Measurements from ENCODE around the gene RNU2-1.
"Not testable (repeated sequence)": the region's sequence is repeated elsewhere in the genome, so short reads cannot be mapped to it uniquely, and the experiment has no call there.

RNU2-1 gene

DNA sequence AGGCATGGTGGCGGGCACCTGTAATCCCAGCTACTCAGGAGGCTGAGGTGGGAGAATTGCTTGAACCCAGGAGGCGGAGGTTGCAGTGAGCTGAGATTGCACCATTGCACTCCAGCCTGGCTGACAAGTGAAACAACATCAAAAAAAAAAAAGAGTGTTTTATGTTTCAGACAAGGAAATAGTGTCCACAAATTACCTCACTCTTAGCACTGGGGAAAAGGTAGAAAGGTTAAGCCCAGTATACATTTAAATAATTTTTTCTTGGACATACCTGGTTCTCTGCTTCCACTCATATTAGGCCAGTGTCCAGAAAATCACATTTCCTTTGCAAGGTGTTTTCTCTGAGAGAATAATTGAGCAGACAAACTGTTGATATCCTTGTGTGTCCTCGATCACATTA lies 30.8 kb downstream of the RNU2-1 start:
- H3K36me3 Mint-ChIP-seq, result peaks cover 51% of the 10 kb centered on the region
- H3K4me3 Mint-ChIP-seq, H3K27me3 Mint-ChIP-seq, CTCF ChIA-PET, H3K4me1 Mint-ChIP-seq, DNase-seq, H3K27ac Mint-ChIP-seq, H3K9me3 Mint-ChIP-seq: not testable (repeated sequence)

DNA sequence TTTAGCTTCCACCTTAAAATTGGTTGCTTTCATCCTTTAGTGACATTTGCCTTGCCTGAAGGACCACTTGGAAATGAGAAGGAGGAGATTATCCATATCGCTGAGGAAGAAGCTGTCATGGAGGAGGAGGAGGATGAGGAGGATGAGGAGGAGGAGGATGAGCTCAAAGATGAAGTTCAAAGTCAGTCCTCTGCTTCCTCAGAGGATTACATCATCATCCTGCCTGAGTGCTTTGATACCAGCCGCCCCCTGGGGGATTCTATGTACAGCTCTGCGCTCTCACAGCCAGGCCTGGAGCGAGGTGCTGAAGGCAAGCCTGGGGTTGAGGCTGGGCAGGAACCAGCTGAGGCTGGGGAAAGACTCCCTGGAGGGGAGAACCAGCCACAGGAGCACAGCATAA lies 33.6 kb downstream of the RNU2-1 start:
- Mint-ChIP-seq H3K4me3 (no peak overlapping the region), H3K27ac (no peak overlapping the region), H3K9me3 (no peaks in the 10 kb centered on the region), H3K27me3 (no peaks in the 10 kb centered on the region), H3K4me1 (no peaks in the 10 kb centered on the region), H3K36me3 (peaks cover 58% of the 10 kb centered on the region)
- DNase-seq, result no peak
- CTCF ChIA-PET, result interaction anchor here (0.6 kb wide), 1 partner anchor 152 kb away, joined by 3 read pairs; no protein-coding TSS in a partner anchor

DNA sequence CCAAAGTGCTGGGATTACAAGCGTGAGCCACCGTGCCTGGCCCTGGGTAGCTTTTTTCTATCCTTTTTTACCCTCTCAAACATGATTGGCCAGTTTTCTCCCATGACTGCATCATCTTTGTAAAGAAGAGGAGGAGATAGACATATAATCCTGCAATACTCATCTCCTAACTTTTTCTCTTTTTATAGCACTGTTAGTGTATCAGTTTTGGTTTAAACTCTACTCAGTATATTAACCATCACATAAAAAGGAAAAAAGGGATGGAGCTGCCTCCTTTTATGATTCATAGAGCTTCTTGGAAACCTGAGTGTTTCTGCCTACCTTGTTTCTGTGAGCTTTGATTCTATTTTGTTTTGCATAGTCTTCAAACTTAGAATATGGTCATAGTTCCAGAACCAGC lies 34.1 kb downstream of the RNU2-1 start:
- Mint-ChIP-seq H3K36me3 (peaks cover 59% of the 10 kb centered on the region), H3K27me3 (no peaks in the 10 kb centered on the region), H3K27ac (no peak overlapping the region), H3K9me3 (no peaks in the 10 kb centered on the region), H3K4me3 (no peak overlapping the region), H3K4me1 (no peaks in the 10 kb centered on the region)
- CTCF ChIA-PET, result interaction anchor here (0.6 kb wide), 1 partner anchor 152 kb away, joined by 3 read pairs; no protein-coding TSS in a partner anchor
- no peak for DNase-seq

DNA sequence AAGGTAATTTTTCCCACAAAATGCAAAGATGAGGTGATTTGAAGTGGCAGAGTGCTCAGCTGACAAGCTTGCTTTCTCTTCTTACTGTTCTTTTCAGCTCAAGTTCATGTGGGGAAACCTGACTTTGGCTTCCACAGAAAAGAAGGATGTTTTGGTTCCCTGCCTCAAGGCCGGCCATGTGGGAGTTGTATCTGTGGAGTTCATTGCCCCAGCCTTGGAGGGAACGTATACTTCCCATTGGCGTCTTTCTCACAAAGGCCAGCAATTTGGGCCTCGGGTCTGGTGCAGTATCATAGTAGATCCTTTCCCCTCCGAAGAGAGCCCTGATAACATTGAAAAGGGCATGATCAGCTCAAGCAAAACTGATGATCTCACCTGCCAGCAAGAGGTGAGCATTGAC lies 40.5 kb downstream of the RNU2-1 start:
- Mint-ChIP-seq H3K27ac (no peak overlapping the region), H3K36me3 (peaks cover 65% of the 10 kb centered on the region), H3K9me3 (no peaks in the 10 kb centered on the region), H3K4me1 (no peaks in the 10 kb centered on the region), H3K4me3 (no peak overlapping the region), H3K27me3 (no peaks in the 10 kb centered on the region)
- DNase-seq, result no peak
- CTCF ChIA-PET, result no interaction called here

DNA sequence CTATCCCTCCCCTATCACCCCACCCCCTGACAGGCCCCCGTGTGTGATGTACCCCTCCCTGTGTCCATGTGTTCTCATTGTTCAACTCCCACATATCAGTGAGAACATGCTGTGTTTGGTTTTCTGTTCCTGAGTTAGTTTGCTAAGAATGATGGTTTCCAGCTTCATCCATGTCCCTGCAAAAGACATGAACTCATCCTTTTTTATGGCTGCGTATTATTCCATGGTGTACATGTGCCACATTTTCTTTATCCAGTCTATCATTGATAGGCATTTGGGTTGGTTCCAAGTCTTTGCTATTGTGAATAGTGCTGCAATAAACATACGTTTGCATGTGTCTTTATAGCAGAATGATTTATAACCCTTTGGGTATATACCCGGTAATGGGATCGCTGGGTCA lies 47.1 kb downstream of the RNU2-1 start:
- DNase-seq, H3K9me3 Mint-ChIP-seq, H3K27ac Mint-ChIP-seq, CTCF ChIA-PET, H3K27me3 Mint-ChIP-seq, H3K4me3 Mint-ChIP-seq, H3K4me1 Mint-ChIP-seq: not testable (repeated sequence)
- H3K36me3 Mint-ChIP-seq, result peaks cover 45% of the 10 kb centered on the region

DNA sequence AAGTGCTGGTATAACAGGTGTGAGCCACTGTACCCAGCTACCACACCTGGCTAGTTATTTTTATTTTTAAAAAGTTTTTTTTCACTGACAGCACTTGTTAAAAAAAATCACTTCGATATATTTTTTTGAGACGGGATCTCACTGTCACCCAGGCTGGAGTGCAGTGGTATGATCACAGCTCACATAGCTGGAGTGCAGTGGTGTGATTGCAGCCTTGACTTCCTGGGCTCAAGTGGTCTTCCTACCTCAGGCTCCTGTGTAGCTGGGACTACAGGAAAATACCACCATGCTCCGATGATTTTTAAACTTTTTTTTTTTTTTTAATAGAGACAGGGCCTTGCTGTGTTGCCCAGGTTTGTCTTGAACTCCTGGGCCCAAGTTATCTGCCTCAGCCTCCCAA lies 49.9 kb downstream of the RNU2-1 start:
- H3K4me3 Mint-ChIP-seq, result no peak overlapping the region
- CTCF ChIA-PET, result no interaction called here
- H3K27me3 Mint-ChIP-seq, result no peaks in the 10 kb centered on the region
- peaks cover 28% of the 10 kb centered on the region for H3K36me3 Mint-ChIP-seq
- no peak overlapping the region for H3K27ac Mint-ChIP-seq
- no peaks in the 10 kb centered on the region for H3K9me3 Mint-ChIP-seq
- no peaks in the 10 kb centered on the region for H3K4me1 Mint-ChIP-seq
- no peak for DNase-seq
